ENCODE results near the gene GLS.
A peak's percentile ranks its signal among the peaks of the same experiment; 100 is the strongest.
"Not testable (repeated sequence)": the region's sequence is repeated elsewhere in the genome, so short reads cannot be mapped to it uniquely, and the experiment has no call there.

The GLS gene

DNA sequence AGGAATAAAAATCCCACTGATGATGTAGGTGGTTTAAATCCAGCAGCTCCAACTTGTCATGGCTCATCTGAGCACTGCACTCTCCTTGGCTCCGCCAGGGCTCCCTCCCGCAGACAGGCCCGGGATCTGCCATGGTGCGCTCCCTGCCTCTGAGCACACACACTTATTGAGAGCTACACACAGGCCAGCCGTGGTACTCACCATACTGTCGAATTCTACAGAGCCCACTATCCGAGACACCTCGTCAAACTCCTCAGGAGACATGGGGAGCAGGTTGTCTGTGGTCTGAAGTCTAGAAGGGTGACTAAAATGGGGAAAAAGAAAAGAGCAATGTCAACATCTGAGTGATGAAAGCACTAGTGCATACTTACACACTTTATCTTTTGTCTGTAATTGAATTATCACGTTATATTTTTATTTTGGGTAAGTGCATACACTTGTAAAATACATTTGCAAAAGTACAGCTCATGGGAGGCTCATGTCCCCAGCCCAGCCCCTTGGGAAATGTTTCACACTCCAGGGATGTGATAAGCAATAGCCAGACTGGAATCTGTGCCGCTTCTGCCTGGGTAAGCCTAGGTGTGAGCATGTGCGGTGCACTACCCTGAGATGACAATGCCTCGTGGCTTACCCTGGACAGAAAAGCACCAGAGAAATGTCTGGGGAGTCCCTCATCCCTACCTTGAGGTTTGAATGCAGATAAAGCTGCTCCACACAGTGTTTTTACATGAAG, 94.2 kb downstream of the GLS start:
- DNase-seq = no peak

DNA sequence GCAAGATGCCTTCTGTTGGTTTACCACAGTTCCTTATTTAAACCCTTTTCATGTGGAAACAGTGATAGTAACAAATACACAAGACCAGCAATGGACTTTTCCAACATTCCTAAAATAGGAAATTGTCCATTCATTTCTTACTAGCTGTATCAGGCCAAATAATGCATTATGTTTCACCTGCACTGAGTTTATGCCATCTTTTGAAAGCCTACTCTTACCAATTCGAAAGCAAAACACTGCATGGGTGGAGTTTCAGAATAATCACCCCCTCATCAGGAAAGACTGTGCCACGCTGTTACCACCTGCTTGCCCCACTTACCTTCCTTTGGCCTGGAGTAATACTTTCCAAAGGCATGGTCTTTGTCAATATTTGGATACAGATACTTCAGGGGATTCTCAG, 95.9 kb downstream of the GLS start:
- no peak for DNase-seq

DNA sequence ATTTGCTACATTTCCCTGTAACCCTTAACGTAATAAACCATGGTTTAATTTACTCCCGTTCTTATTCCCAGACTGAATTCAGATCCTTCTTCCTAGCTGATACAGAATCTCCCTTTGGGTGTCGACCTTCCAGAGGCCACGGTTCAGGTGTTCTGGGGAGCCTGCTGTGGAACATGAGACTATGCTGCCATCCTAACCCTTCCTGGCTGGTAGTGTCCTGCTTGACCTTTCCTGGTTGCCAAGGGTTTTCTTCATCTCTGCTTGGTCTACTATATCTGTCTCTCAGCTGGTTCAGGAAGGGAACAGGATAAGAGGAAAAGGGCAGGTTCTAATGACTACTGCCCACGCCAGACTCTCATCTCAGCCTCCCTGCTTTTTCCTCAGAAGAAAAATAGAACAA, 96.9 kb downstream of the GLS start:
- no peak for DNase-seq

DNA sequence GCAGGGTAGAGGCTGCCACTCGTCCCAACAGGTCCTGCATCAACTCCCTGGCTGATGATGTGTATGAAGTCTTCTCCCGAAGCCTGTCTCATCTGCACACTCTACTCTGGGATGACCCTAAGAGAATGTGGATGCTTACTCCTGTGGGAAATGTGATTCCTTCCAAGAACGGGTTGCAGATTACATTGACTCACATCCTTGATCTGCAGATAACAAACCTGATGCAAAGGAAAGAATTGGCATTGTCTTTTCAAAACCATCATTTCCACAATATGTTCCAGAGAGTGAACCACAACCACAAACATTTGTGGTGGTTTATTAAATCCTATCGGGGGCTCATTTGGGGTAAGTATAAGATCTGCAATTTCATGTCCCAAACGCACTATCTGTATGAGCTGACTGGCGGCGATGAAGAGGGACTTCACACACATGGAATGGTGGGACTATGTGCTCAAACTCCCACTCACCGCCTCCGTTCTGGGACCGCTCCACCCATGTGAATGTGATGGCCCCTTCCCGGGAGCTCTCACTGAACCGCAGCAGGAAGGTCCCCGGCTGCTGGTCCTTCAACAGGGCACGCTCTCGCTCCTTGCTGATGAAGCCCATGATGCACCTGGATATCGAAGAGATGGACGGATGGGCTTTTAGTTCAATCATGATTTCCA, 97.9 kb downstream of the GLS start:
- no peak for DNase-seq

DNA sequence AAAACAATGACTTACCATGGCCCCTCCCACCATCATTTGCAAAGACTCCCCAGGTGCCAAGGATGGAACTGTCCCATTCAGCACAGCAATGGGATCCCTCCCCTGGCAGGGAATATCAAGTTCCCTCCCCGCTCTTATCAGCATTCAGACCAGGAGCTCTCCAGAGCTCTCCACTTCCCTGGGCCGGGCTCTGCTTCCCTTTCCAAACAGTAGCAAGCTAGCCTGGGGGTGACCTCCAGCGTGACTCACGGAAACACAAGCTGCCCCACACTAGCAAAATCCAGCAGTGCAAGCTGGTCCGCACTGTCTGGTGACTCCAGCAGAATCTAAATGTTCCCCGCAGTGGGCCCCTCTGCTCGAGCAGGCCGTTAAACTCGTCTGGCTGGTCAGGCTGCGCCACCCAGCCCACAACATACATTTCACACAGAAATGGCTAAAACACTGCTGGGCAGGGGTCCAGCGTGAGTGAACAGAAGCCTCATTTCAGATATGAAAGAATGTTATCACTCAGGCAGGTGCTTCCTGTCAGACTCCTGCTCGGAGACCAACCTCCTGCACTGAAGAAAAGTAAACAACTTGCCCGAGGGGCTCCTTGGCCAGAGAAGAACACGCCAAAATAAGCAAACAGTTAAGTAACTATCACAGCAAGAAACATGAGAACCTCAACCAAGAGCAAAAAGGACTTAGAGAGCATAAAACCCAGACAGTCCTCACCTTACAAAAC, 99.4 kb downstream of the GLS start:
- DNase-seq = no peak

DNA sequence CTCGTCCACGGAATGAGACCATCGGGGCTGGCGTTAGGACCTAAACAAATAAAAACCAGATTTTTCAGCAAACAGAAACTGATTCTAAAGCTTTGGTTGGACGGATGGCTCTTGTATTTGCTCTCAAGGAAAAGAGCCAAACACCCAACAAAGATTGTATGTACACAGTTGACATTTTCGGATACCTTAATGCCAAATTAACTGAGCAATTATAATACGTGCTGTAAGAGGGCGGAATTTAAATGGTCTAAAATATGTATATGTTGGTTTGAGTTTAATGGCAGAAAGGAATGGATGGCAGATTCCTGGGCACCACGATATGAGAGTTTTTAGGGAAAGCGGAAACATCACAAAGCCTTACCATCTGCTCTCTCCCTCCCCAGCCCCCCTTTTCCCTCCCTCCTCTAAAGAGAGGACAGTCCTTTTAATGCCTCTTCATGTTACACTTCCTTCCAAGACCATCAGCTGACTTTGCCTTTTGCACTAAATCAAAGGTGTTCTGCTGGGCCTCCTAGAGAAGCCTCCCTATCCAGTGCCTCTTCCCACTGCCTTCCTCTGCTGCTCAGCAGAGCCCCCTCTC, 100.1 kb downstream of the GLS start:
- DNase-seq = no peak

DNA sequence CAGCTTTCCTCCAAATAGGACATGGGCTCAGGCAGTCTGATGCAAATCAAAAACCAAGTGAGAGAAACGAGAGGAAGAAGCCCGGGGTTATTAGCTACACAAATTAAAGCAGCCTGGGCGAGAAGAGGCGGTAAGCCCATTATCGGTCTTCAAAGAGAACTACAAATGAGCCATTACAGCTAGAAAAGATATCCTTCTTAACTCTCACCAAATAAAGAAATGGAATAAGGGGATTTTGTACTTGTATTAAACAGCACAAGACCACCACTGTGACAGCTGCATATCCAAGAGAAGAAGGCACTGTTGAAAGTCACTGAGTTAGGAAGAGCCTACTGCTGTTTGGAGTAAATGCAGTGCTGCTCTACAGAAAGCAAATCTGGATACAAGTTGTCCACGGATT, 100.7 kb downstream of the GLS start:
- DNase-seq = no peak

DNA sequence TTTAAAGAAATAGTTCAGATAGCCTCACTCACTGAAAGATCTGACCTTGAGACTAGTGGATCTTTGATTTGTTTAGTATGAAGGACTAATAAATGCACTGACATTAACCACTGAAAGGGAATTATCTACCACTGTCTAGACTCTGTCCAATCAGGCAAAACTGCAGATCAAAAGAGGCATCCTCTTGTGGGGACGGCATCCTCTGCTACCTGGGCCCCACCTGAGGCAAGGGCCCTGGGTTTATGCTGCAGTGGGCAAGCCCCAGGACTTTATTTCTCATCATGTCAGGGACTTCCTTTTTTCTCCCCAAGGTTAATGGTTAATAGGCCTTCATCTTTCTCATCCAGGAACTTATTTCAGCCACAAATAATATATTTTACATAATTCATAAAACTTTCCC, 101.1 kb downstream of the GLS start:
- DNase-seq = no peak

DNA sequence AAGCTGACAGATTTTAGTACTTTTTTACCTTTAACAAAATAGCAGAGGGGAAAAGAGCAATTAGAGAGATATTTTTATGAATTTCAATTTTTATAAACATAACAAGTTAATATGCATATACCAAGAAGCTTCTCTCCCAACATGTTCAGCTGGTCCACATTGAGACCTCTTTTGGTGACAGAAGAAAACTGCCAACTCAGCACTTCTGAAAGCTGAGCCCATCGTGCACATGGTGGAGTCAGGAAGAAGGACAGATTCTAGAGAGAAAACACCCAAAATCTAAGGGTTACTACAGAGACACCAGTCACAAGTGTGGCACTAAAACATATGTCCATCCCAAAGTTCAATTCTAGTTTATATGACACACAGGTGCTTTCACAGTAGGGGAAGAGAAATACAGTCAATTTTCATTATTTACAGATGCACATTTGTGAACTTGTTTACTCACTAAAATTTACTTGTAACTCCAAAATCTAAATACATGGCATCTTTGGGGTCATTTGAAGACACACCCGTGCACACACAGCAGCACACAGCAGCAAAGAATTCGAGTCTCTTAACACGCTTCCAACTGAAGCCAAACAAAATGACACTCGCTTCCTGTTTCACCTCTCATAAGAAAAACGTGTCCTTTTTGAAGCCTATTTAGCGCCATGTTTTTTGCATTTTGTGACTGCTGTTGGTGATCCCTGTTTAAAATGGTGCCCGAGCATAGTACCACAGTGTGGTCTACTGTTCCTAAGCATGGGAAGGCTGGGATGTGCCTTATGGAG, 101.8 kb downstream of the GLS start:
- DNase-seq = no peak

DNA sequence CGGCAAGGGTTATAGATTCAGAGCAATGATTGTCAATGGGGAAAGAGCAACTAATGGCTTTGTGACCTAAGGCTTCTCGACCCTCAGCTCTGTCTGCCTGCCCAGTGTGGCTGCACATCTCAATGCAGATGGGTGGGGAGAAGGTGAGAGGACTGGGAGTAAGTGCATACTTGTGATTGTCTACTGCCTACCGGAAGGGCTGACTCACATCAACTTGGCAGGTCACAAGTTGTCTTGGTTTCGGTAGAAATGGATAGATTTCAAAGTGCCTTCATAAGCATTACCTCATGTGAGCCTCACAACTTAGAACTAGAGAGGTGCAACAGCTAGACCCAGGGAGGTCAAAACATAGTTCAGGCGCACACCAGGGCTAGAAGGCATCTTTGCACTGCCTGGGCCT, 104.0 kb downstream of the GLS start:
- no peak for DNase-seq

DNA sequence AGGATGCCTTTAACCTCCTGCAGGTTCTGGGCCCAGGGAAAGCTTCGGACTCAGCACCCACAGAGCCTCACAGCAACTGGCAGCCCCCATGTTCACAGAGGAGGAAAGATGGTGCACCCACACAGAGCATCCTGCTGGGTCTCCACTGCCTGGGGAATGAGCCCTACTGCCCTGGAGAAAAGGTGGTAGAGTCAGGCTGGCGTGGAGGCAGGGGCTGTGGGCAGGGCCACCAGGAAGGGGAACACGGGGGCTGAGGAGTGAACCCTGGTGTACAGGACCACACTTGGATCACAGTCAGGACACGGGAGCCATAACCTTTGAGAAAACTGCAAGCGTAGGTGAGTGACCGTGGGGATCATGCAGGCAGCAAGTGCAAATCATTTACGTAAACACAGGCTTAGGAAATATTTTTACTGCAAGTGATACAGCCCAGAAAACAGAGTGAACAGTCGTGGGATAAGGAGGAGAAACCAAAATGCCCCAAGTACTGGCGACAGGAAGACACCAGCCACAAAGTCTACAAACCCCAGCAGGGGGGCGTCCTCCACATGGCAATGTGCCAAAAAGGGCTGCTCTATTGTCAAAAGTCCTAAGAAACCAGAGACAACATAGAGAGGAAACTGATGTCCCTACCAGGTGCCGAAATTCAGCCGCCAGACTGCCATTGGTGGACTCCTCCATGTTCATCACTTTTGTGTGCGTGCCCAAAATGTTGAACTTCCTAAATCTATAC, 105.8 kb downstream of the GLS start:
- no peak for DNase-seq

DNA sequence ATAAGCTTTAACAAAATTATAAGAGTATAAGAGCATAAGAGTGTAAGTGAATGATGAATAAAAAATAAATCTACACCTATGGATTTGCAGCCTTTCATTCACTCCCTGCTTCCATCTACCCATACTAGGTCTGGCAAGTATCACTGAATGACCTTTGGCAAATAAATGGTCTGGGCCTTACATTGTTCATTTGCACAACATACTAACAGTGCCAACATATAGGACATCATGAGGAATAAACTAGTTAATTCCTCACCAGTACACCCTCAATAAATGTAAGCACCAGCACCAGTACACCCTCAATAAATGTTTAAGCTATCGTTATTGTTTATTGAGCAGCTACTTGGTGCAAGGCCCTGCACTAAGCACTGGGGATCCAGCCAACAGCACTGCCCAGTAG, 106.5 kb downstream of the GLS start:
- DNase-seq = no peak

DNA sequence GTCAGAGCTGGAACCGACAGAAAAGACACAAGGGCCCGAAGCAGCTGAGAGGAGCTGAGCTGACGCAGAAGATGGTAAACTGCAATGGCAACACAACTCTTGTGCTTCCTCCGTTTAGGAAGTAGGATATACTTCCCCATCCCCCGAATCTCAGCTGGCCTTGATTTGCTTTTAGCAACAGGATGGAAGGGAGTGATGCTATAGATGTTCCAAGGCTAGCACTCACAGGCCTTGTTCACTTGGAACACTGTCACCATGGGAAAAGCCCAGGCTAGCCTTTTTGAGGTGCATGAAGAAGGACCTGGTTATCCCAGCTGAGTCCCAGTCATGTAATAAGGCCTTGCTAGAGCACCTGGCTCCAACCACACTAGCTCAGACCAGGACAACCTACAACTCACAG, 107.3 kb downstream of the GLS start:
- DNase-seq = no peak

DNA sequence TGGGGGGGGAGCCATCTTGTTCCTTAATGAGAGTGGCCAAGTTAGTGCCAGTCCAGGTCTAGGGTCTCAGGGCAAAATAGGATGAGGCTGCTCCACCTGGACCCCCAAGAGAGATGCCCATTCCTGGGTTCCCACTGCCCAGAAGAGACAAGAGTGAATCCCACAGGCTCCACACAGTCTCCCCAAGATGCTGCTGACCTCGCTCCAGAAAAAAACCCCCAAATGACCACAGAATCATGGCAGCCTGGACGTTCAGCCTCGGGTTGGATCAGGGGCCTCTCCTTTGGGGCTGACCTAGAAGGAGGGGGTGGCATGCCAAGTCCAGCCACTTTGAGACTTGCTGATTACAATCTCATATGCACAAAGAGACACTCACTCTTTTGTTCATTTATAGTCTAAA, 108.3 kb downstream of the GLS start:
- no peak for DNase-seq

DNA sequence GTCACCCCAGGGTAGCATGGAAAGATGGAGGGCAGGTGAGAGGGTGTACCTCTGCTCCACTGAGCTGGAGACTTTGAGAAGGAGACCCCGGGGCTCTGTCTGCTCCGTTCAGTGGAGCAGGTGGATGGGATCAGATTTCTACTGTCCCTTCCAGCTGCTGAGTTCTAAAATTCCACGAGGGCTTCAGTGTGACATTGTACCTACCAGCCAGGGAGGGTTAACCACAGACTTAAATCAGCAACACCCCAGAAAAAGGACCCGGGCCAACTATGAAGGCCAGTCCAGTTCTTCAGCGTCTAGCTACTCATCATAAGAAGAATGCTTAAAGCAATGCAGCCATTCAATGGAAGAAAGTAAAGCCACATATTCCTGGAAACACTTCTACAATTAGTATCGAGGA, 109.5 kb downstream of the GLS start:
- no peak for DNase-seq

DNA sequence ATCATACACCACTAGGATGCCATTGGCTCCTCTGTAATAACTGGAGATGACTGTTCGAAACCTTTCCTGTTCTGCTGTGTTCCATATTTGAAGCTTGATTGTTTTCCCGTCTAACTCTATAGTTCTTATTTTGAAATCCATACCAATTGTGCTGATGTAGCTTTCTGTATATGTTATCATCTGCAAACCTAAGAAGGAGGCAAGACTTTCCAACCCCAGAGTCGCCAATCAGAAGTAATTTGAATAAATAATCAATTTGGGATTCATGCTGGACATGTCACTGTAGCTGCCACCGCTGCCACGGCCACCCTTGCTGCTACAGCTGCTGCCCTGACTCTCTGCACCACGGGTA, 112.6 kb downstream of the GLS start:
- no peak for DNase-seq

DNA sequence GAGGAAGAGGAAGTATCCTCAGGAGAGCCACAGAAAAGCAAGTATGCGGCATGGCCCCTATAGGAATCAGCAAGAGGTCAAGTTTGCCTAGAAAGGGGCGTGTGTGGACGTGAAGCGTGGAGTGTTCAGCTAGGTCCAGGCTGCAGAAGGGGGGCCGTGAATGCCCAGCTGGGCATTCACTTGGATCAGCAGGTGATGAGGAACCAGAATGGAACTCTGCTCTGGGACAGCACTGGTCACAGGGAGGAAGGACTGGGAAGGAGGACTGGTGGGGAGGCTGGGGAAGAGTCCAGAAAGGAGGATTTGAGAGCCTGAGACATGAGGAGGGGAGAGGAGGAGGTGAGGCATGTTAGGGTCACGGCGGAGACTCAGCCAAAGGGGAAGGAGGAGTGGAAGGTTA, 113.5 kb downstream of the GLS start:
- no peak for DNase-seq

DNA sequence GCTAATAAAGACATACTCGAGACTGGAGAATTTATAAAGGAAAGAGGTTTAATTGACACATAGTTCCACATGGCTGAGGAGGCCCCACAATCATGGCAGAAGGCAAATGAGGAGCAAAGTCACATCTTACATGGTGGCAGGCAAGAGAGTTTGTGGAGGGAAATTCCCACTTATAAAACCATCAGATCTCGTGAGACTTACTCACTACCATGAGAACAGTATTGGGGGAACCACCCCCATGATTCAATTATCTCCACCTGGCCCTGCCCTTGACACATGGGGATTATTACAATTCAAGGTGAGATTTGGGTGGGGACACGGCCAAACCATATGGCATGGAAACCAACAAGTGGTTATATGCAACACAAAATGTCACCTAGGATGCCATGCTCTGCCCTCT, 114.7 kb downstream of the GLS start:
- DNase-seq = not testable (repeated sequence)

DNA sequence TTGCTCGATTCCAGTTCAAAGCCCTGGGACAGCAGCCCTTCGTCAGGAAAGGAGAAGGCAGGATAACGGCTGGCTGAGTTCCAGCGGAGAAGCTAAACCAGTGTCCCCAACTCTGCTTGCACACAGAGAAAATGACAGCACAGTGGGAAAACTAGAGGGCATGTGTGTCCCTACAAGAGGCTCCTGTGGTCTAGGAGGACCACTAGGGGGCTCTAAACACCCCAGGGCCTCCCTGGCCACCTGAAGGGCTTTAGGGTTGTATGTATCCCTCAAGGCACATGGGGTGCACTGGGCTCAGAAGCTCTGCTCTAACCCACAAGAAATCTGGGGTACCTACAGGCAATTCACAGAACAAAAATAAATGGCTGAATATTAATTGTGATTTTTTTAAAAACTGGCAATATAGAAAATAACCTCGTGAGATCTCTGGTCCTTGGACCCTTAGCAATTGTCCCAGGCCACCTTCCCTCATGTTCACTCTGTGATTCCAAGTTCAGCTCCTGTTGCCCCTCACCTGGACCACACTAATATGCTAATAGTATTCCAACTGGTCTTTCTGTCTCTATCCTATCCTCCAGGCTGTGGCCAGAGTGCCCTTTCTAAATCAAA, 115.8 kb downstream of the GLS start:
- DNase-seq = peak; percentile 59

DNA sequence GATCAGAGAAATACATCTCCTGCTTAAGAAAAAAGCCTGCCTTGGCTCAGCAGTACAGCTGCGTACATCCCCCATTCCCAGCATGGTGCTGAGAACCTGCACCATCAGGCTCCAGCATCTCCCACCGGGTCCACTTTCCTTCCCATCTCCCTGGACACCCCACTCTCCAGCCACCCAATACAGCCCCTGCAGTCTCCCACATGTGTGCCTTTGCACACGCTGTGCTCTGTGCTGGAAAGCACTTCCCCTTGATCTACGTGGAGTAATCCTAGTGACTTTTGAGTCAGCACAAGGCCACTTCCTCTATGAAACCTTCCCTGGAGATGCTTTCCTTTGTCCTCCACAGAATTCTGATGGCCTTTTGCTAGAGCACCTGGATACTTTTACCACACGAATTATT, 116.3 kb downstream of the GLS start:
- DNase-seq = no peak

DNA sequence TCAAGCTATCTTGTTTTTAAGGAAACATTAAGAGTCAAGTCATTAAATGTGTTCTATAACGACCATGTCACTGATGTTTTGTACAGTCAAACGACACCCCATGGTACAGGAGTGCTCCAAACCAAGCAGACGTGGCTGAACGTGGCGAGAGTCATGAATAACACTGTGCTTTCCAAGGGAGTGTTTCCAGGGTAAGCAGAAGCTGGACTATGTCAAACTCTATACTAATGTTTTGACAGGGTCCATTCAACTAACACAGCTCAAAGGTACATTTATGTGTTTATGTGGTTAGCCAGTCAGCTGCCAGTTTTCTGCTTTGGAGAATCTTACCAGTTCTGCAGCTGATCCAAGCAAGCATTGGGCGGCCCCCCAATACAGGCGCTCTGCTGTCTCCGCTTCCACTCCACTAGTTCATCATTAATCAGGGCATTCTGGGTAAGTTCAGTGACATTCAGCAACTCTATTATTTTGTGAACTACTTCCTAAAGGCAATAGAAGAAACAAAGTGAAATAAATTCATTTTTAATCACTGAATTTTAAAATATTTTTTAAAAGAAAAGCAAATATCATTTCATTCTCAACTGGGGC, 117.0 kb downstream of the GLS start:
- DNase-seq = no peak

DNA sequence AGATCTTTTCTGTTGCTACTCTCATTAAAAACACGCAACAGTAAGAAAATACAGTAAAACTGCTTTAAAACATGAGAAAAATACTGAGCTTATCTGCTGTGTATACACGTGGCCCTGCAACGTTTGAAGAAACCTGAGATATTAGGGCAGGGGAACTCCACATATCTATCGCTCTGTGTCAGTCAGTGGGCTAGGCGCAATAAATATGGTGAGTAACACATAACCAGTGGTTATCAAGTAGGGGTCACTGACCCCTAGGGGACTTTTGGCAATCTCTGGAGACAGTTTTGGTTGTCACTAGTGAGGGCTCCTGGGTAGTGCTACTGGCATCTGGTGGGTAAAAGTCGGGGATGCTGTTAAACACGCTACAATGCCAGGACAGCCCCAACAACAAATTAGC, 118.4 kb downstream of the GLS start:
- no peak for DNase-seq

All from CD4-positive, alpha-beta T cell treated with Interleukin-17A for 1 hour (primary cell).